SU-DHL-6 (cell line): ENCODE measurements around the gene HDGF.

Experiments used
- H2AFZ ChIP-seq: fragments of 200-600 bp; sonication (generic); 2 replicates; pipeline ENCODE4 v1.6.1; 2014; ENCODE audit warnings: low read depth, mild to moderate bottlenecking, moderate library complexity, mixed read lengths, antibody characterized with exemption, low read length; ENCODE audit not compliant: severe bottlenecking
- H3F3A ChIP-seq: fragments of 200-600 bp; shearing (Covaris generic); 2 replicates; pipeline ENCODE4 v1.6.0; 2016; ENCODE audit warnings: antibody characterized with exemption, mild to moderate bottlenecking; ENCODE audit not compliant: insufficient read depth
- H3K27ac ChIP-seq: fragments of 200-600 bp; sonication (generic); 2 replicates; pipeline ENCODE4 v1.5.1; 2016; ENCODE audit warnings: low read depth, mild to moderate bottlenecking, low read length, moderate library complexity, mixed read lengths
- H3K27me3 ChIP-seq: fragments of 200-600 bp; sonication (generic), shearing (Covaris generic); 2 replicates; pipeline ENCODE4 v1.6.0; 2014; ENCODE audit warnings: mild to moderate bottlenecking, low read length
- H3K36me3 ChIP-seq: fragments of 200-600 bp; sonication (generic); 2 replicates; pipeline ENCODE4 v1.6.1; 2014; ENCODE audit warnings: mild to moderate bottlenecking, low read length, mixed read lengths
- H3K4me2 ChIP-seq: fragments of 300-600, 200-600 bp; shearing (Covaris generic), sonication (generic); 2 replicates; pipeline ENCODE4 v1.6.0; 2014; ENCODE audit warnings: low read length, low read depth, mild to moderate bottlenecking; ENCODE audit not compliant: poor library complexity, severe bottlenecking
- H3K4me3 ChIP-seq: fragments of 200-600 bp; sonication (generic); 2 replicates; pipeline ENCODE4 v1.5.1; 2014; ENCODE audit warnings: antibody characterized with exemption, low read length, mild to moderate bottlenecking, mixed read lengths; ENCODE audit not compliant: insufficient read depth, poor library complexity, severe bottlenecking
- H3K79me2 ChIP-seq: fragments of 200-600 bp; sonication (generic); 2 replicates; pipeline ENCODE4 v1.6.1; 2014; ENCODE audit warnings: mild to moderate bottlenecking, low read length, moderate library complexity; ENCODE audit not compliant: insufficient read depth
- H3K9ac ChIP-seq: fragments of 200-600 bp; sonication (generic); 2 replicates; pipeline ENCODE4 v1.7.0; 2014; ENCODE audit warnings: mild to moderate bottlenecking, low read length
- H3K9me2 ChIP-seq: fragments of 200-600 bp; sonication (generic); replicated peaks from 2 replicates; pipeline ENCODE4 v1.6.1; 2014; ENCODE audit warnings: low read length; ENCODE audit not compliant: insufficient read depth
- H3K9me3 ChIP-seq: fragments of 200-600 bp; sonication (generic); 2 replicates; pipeline ENCODE4 v1.6.1; 2014; ENCODE audit warnings: low read length, mixed read lengths; ENCODE audit not compliant: insufficient read depth
- H4K20me1 ChIP-seq: fragments of 200-600 bp; sonication (generic); 2 replicates; pipeline ENCODE4 v1.6.1; 2014; ENCODE audit warnings: low read depth, mild to moderate bottlenecking, antibody characterized with exemption, low read length, moderate library complexity, mixed read lengths
- CTCF ChIP-seq: fragments of 200-600 bp; sonication (generic); IDR thresholded peaks from one replicate; pipeline ENCODE4 v1.5.1; 2017; ENCODE audit warnings: antibody characterized with exemption, mild to moderate bottlenecking, low read length, moderate library complexity; ENCODE audit not compliant: insufficient read depth, poor library complexity, severe bottlenecking
- EZH2phosphoT487 ChIP-seq: fragments of 200-600 bp; sonication (generic), shearing (Covaris generic); conservative IDR thresholded peaks from 2 replicates; pipeline ENCODE4 v1.6.1; 2018; ENCODE audit warnings: mild to moderate bottlenecking, antibody characterized with exemption, low read length, moderate library complexity, mixed read lengths

The HDGF gene

GRCh38 chr1:156752843-156753482 lies 1.5 kb upstream of the HDGF start:
- no peaks in the 10 kb centered on the region for H3K36me3 ChIP-seq
- H3K9me2 ChIP-seq: no peaks in the 10 kb centered on the region
- peaks cover 26% of the 10 kb centered on the region for H3F3A ChIP-seq
- TF ChIP-seq CTCF (no peak), EZH2phosphoT487 (no peak)
- H3K4me3 ChIP-seq: peak overlapping the region; percentile 79
- H3K9me3 ChIP-seq: no peaks in the 10 kb centered on the region
- H3K9ac ChIP-seq: peak overlapping the region; percentile 86
- peak overlapping the region; percentile 70 for H3K27ac ChIP-seq
- H4K20me1 ChIP-seq: no peaks in the 10 kb centered on the region
- no peak overlapping the region for H2AFZ ChIP-seq
- H3K27me3 ChIP-seq: no peaks in the 10 kb centered on the region
- H3K4me2 ChIP-seq: peak overlapping the region; percentile 84
- peaks cover 41% of the 10 kb centered on the region for H3K79me2 ChIP-seq

DNA sequence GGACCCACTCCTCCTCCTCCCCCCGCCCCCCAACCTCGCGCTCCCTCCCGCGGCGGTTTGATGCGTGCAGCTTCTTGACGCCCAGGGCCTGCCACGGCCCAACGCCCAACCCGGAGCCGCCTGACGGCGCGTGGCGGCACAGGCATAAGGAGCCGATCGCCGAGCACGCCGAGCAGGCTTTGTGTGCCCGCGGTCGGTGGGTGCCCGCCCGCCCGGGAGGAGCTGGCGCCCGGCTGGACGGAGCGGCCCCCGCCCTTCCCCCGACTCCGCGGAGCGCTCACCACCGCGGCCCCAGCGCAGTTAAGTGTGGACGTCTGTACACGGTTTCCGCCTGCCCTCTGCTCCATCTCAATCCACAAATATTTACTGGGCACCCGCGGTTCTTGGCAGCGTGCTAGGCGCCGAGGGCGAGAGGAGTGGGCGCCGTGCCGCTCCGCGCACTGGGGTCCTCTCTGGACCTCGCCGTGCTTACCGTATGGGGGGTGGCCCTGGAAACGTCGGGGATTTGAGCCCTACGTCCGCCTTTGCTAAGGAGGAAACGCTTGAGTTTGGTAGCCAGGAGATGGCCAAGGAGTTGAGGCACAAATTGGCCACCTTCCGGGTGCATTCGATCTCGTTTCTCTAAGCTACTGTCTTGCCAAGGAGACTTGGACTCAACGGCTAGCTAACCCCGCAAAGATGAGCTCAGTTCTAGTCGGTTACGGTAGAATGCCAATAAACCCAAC lies 444 bp upstream of the HDGF start:
- no peaks in the 10 kb centered on the region for H3K9me3 ChIP-seq
- peaks cover 50% of the 10 kb centered on the region for H3K79me2 ChIP-seq
- H3K4me3 ChIP-seq: peak overlapping the region; percentile 91
- H3K9me2 ChIP-seq: no peaks in the 10 kb centered on the region
- peak overlapping the region; percentile 70 for H3K27ac ChIP-seq
- H3K27me3 ChIP-seq: no peaks in the 10 kb centered on the region
- peak overlapping the region; percentile 84 for H3K4me2 ChIP-seq
- H3K9ac ChIP-seq: peak overlapping the region; percentile 86
- peak overlapping the region; percentile 11 for H2AFZ ChIP-seq
- H3K36me3 ChIP-seq: no peaks in the 10 kb centered on the region
- TF ChIP-seq EZH2phosphoT487: no peak
- no peak for TF ChIP-seq CTCF
- H3F3A ChIP-seq: peaks cover 26% of the 10 kb centered on the region
- no peaks in the 10 kb centered on the region; the same call in 1 of the 2 replicates for H4K20me1 ChIP-seq

DNA sequence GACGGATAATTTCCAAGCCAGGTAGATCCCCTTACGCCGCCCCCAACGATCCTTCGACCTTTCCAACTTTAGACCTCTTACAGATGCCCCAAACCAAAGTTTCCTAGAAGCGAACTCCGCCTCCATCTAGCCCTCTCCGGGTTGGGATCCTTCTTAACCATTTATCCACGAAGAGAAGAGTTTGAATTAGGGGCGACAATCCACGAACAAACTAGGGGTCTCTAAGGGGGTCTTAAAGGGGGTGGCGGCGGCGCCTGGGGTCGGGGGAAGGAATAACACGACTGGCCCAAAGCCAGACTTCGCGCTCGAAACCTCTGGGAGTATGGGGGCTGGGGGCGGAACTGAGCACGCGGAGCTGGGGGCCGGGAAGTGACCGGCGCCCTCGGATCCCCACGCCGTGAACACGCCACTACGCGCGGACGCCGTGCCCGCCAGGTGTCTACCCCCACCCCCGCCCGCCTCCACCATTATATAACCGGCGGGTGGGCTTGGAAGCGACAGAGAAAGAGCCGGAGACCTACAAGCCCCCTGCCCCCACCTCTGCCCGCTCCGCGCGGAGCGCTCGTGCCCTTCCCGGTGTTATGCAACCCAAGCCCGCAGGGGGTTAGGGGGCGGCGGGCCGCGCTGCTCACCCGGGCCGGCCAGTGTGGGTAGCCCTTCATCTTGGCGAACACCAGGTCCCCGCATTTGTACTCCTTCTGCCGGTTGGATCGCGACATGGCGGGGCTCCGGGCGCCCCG lies 594 bp downstream of the HDGF start:
- H2AFZ ChIP-seq: no peak overlapping the region
- H3K27me3 ChIP-seq: no peaks in the 10 kb centered on the region
- no peak for TF ChIP-seq CTCF
- TF ChIP-seq EZH2phosphoT487: no peak
- peak overlapping the region; percentile 70 for H3K4me2 ChIP-seq
- no peaks in the 10 kb centered on the region for H3K36me3 ChIP-seq
- no peaks in the 10 kb centered on the region; the same call in 1 of the 2 replicates for H4K20me1 ChIP-seq
- H3K9me3 ChIP-seq: no peaks in the 10 kb centered on the region
- peaks cover 61% of the 10 kb centered on the region for H3K79me2 ChIP-seq
- peaks cover 26% of the 10 kb centered on the region for H3F3A ChIP-seq
- H3K27ac ChIP-seq: peak overlapping the region; percentile 88
- peak overlapping the region; percentile 86 for H3K9ac ChIP-seq
- no peaks in the 10 kb centered on the region for H3K9me2 ChIP-seq
- H3K4me3 ChIP-seq: peak overlapping the region; percentile 91
